Right lobe of liver (tissue), 4 donors: ENCODE measurements around the gene FYN.

Experiments used
- CTCF ChIP-seq, 4 donors: fragments of 200-600 bp in 3 of 4; fragments of 450-650 bp in 1 of 4; IDR thresholded peaks; one replicate each; pipeline versions ENCODE4 v1.5.1 to v1.8.0; 2016 to 2022; ENCODE audit warnings: antibody characterized with exemption in 4 of 4, mild to moderate bottlenecking in 2 of 4
- POLR2A ChIP-seq: fragments of 450-650 bp; IDR thresholded peaks from one replicate; pipeline ENCODE4 v1.6.1; 2017; ENCODE audit warnings: antibody characterized with exemption, mild to moderate bottlenecking
- donor health status: DM: no; HTN: no; CAD: no.
- donor health status: DM: no; HTN: no; CAD: no.
- donor health status: DM: no; HTN: yes; CAD: no.

GRCh38 chr6:111899531-111899930 lies 26.3 kb upstream of the FYN start:
- TF ChIP-seq CTCF (IDR thresholded peaks at IDR 0.05): no peak
- no peak for TF ChIP-seq POLR2A
